ENCODE results near the gene MUC5B.

MUC5B gene

GRCh38 chr11:1289211-1289935, 66.5 kb downstream of the MUC5B start:
- no peak for DNase-seq

GRCh38 chr11:1290052-1291040, 67.5 kb downstream of the MUC5B start:
- no peak for DNase-seq

GRCh38 chr11:1291295-1292017, 68.6 kb downstream of the MUC5B start:
- DNase-seq: no peak

GRCh38 chr11:1292018-1292643, 69.3 kb downstream of the MUC5B start:
- DNase-seq: no peak

GRCh38 chr11:1292644-1293618, 70.1 kb downstream of the MUC5B start:
- no peak for DNase-seq

- DNase-seq: no peak
These were observed 70.8 kb downstream of the MUC5B start for GRCh38 chr11:1293619-1294015.

- no peak for DNase-seq
These were observed 72.2 kb downstream of the MUC5B start for GRCh38 chr11:1295086-1295485.

- DNase-seq: no peak
These were observed 72.7 kb downstream of the MUC5B start for GRCh38 chr11:1295591-1295990.

GRCh38 chr11:1296287-1296686, 73.4 kb downstream of the MUC5B start:
- DNase-seq: no peak

- no peak for DNase-seq
These were observed 74.2 kb downstream of the MUC5B start for GRCh38 chr11:1297011-1297575.

- DNase-seq: no peak
These were observed 75.0 kb downstream of the MUC5B start for GRCh38 chr11:1297576-1298473.

GRCh38 chr11:1298695-1299492, 76.0 kb downstream of the MUC5B start:
- no peak for DNase-seq

- DNase-seq: no peak
These were observed 76.8 kb downstream of the MUC5B start for GRCh38 chr11:1299621-1300020.

GRCh38 chr11:1300121-1300520, 77.3 kb downstream of the MUC5B start:
- DNase-seq: no peak

- no peak for DNase-seq
These were observed 77.8 kb downstream of the MUC5B start for GRCh38 chr11:1300569-1301187.

GRCh38 chr11:1301220-1302000, 78.5 kb downstream of the MUC5B start:
- DNase-seq: no peak

- no peak for DNase-seq
These were observed 79.2 kb downstream of the MUC5B start for GRCh38 chr11:1302041-1302460.

Data from NCI-H1436 (cell line).